GM10248 (cell line): ENCODE measurements around the gene OAS3.
"Not testable (repeated sequence)": the region's sequence is repeated elsewhere in the genome, so short reads cannot be mapped to it uniquely, and the experiment has no call there.

Experiments
- CTCF ChIA-PET: fragments of 300-600 bp; sonication (Branson Sonifier 250); formaldehyde crosslinking; extraction: SDS; loops from one replicate; lab custom pipeline; 2021; ENCODE audit warnings: antibody characterized with exemption; lab: Yijun Ruan, JAX
- POLR2A ChIA-PET: fragments of 350-650 bp; sonication (Branson Sonifier 250); formaldehyde crosslinking; extraction: SDS; loops from one replicate; lab custom pipeline; 2020; ENCODE audit warnings: antibody characterized with exemption; lab: Yijun Ruan, JAX
- DNase-seq: peaks from one replicate; pipeline ENCODE4 v3.0.0; 2012; ENCODE audit errors: extremely low spot score
- TF ChIP-seq, protein P1 (sequence below): IDR thresholded peaks from 2 replicates; pipeline ENCODE4 v1.5.1; 2012; ENCODE audit warnings: mild to moderate bottlenecking, low read depth; ENCODE audit errors: extremely low read depth, missing control alignments, control extremely low read depth

The OAS3 gene

DNA sequence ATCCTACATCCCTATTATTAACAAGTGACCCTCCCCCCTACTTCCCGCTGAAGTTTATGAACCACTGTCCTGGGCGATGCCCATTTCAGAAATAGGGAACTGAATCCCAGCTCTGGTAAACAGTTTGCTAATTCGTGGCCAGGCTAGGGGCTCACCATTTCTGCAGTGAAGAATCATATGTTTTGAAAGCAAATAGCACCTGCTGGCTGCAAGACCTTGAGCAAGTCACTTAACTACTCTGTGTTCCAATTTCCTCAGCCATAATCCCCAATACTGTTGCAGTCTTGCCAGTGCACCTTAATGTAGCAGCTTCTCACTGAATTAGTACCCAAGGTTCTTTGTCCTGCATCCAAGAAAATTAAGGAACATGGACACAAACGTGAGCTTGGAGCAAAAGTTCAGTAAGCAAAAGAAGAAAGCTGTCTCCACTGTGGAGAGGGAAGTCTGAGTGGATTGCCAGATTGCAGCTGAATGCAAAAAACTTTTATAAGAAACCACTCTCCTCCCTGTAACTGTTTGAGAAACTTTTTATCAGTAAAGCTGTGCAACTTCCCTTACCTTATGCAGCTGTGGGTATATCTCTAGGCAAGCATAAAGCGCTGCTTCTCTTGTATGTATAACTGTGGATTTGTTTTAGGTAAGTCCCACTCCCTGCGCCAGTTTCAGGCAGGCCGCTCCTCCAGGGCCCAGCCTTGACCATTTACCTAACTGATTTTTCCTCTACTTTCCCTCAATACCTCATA lies 30.7 kb upstream of the OAS3 start:
- TF ChIP-seq, protein P1, sequence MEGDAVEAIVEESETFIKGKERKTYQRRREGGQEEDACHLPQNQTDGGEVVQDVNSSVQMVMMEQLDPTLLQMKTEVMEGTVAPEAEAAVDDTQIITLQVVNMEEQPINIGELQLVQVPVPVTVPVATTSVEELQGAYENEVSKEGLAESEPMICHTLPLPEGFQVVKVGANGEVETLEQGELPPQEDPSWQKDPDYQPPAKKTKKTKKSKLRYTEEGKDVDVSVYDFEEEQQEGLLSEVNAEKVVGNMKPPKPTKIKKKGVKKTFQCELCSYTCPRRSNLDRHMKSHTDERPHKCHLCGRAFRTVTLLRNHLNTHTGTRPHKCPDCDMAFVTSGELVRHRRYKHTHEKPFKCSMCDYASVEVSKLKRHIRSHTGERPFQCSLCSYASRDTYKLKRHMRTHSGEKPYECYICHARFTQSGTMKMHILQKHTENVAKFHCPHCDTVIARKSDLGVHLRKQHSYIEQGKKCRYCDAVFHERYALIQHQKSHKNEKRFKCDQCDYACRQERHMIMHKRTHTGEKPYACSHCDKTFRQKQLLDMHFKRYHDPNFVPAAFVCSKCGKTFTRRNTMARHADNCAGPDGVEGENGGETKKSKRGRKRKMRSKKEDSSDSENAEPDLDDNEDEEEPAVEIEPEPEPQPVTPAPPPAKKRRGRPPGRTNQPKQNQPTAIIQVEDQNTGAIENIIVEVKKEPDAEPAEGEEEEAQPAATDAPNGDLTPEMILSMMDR: no peak
- peak; percentile 53 for DNase-seq
- POLR2A ChIA-PET: interaction anchor here (1.3 to 1.6 kb wide), 2 partner anchors 9 to 71 kb away, joined by 3 to 4 read pairs; partner anchors contain the start of gene OAS2
- CTCF ChIA-PET: interaction anchor here (0.8 to 2.4 kb wide), 10 partner anchors 9 to 245 kb away, joined by 3 to 12 read pairs (median 5); no protein-coding TSS in a partner anchor

DNA sequence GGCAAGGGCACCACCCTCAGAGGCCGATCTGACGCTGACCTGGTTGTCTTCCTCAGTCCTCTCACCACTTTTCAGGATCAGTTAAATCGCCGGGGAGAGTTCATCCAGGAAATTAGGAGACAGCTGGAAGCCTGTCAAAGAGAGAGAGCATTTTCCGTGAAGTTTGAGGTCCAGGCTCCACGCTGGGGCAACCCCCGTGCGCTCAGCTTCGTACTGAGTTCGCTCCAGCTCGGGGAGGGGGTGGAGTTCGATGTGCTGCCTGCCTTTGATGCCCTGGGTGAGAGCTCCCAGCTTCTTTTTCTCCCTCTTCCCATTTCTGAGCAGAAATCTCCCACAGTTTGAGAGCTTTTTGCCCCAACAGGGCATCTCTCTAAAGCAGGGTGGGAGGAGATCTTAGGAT lies 29.7 kb upstream of the OAS3 start:
- POLR2A ChIA-PET: no interaction called here
- no peak for DNase-seq
- CTCF ChIA-PET: interaction anchor here (1.0 to 2.4 kb wide), 4 partner anchors 8 to 123 kb away, joined by 3 to 12 read pairs (median 6); no protein-coding TSS in a partner anchor
- TF ChIP-seq, protein P1: no peak

DNA sequence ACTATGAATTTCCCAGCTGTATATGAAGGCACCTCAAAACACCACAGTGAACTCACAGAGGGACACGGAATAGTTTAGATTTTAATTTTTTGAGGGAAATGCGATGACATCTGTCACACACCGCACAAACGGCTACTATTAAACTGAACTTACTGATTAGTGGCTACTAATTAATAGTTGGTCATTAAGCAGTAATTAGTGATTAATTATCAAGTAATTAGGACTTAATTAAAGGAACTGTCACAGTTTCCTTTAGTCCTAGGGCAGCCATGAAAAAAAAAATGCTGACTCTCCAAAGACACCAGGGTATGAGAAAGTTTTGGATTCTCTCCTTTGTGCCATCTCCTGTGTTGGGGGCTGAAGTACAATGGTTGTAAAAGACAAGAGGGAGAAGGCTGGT lies 28.6 kb upstream of the OAS3 start:
- ChIA-PET CTCF (interaction anchor here (1.1 to 2.1 kb wide), 3 partner anchors 9 to 15 kb away, joined by 3 to 9 read pairs (median 5); no protein-coding TSS in a partner anchor), POLR2A (no interaction called here)
- TF ChIP-seq, protein P1: no peak
- no peak for DNase-seq

DNA sequence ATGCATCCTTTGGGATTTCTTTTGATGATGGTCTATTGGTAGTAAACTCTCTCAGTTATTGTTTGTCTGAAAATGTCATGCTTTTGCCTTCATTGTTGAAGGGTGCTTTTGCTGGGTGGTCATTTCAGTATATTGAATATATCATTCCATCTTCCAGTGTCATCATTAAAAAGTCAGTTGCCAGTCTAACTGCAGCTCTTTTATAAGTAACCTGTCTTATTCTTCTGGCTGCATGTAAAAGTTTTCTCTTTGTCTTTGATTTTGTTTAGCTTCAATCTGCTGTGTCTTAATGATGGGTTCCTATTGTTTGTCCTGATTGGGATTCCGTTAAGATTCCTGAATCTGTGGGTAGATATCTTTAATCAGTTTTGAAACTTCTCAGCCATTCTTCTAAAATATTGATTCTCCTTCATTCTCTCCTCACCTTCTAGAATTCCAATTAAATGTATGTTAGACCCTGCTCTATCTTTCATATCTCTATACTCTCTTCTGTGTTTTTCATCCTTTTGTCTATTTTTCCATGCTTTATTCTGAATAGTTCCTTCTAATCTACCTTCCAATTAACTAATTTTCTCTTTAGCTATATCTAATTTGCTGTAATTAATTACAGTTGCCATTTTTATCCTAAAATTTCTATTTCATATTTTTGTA lies 25.1 kb upstream of the OAS3 start:
- ChIA-PET CTCF (no interaction called here), POLR2A (no interaction called here)
- TF ChIP-seq, protein P1: no peak
- no peak for DNase-seq

DNA sequence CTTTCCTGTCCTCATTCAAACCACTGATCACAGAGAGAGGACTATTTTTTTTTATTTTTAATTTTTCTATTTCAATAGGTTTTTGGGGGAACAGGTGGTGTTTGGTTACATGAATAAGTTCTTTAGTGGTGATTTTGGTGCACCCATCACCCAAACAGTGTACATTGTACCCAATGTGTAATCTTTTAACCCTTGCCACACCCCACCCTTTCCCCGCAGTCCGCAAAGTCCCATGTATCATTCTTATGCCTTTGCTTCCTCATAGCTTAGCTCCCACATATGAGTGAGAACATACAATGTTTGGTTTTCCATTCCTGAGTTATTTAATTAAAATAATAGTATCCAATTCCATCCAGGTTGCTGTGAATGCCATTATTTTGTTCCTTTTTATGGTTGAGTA lies 24.4 kb upstream of the OAS3 start:
- CTCF ChIA-PET, DNase-seq, POLR2A ChIA-PET: not testable (repeated sequence)

DNA sequence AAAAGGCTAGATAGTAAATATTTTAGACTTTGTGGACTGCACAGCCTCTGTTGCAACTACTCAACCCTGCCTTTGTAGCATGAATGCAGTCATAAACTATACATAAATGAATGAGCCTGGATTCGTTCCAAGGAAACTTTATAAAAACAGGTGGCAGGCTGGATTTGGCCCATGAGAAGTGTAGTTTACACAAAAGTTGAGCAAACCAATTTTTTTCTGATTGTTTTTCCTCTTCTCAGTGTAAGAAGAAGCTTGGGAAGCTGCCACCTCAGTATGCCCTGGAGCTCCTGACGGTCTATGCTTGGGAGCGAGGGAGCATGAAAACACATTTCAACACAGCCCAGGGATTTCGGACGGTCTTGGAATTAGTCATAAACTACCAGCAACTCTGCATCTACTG lies 22.0 kb upstream of the OAS3 start:
- POLR2A ChIA-PET: interaction anchor here (1.4 kb wide), 1 partner anchor 9 kb away, joined by 3 read pairs; the partner anchor contains the start of gene OAS1
- DNase-seq: no peak
- CTCF ChIA-PET: interaction anchor here (0.9 to 1.6 kb wide), 6 partner anchors 8 to 77 kb away, joined by 3 to 9 read pairs (median 4); partner anchors contain the start of gene OAS2
- TF ChIP-seq, protein P1: no peak
